HG02870 (cell line): ENCODE data around the gene PRDM9.
"Not testable (repeated sequence)": the region's sequence is repeated elsewhere in the genome, so short reads cannot be mapped to it uniquely, and the experiment has no call there.

ENCODE experiments used
- ATAC-seq: cut with Tn5 transposase; IDR thresholded peaks from one replicate; pipeline ENCODE4 v1.9.1; 2021; ENCODE audit warnings: mild to moderate bottlenecking, moderate library complexity; ENCODE audit not compliant: unreplicated experiment

Gene PRDM9

DNA sequence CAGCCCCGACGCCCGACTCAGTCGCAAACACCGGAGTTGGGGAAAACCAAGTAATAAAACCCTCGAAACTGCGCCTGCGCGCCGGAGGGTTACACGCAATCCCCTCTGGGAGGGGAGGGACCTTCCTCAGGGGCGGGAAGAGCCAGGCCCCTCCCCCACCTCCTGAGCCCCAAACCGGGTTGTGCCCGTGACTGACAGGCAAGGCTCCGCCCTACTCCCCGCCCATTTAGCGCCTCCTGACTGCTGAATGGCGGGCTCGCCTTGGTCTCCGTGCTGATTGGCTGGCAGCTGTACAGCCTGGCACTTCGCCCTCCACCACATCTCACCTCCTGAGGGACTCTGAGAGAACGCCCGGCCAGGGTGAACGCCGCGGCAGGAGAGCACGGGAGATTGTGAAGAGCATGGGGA is at the start of gene PRDM9:
Gene PRDM9, plus strand, starts transcription at position 332 of the 408 bp plus-strand sequence. CDS start 1,425 bp downstream, outside the sequence.
- no peak for ATAC-seq

DNA sequence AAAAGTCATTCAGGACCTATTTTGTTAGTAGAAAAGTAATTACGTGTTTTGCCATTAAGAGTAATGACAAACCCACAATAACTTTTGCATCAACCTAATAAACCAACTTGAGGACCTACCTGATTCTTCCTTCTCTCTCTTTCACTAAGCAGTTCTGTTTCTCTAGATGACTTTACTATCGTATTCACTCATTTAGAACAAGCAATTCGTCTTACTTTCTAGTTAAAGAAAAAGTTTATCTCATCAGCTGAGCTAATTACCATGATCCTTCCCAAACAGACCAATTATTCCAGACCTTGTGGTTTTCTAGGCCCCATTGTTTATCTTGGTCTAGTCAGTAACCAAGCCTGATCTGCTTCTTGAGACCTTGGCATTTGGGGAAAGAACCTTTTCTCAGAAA is 49.6 kb upstream of the PRDM9 start:
- no peak for ATAC-seq

DNA sequence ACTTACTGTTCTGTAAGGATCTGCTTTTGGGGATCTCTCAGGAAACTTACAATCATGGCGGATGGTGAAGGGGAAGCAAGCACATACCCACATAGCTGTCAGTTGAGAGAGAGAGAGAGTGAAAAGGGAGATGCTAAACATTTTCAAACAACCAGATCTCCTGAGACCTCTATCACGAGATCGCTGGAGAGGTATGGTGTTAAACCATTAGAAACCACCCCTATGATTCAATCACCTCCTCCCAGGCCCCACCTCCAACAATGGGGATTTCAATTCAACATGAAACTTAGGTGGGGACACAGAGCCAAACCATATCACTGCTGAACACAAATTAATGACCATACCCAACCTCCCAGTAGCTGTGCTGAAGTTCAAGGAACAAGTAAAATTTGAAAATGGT is 48.2 kb upstream of the PRDM9 start:
- no peak for ATAC-seq

GRCh38 chr5:23461576-23461975 is 45.8 kb upstream of the PRDM9 start:
- no peak for ATAC-seq

DNA sequence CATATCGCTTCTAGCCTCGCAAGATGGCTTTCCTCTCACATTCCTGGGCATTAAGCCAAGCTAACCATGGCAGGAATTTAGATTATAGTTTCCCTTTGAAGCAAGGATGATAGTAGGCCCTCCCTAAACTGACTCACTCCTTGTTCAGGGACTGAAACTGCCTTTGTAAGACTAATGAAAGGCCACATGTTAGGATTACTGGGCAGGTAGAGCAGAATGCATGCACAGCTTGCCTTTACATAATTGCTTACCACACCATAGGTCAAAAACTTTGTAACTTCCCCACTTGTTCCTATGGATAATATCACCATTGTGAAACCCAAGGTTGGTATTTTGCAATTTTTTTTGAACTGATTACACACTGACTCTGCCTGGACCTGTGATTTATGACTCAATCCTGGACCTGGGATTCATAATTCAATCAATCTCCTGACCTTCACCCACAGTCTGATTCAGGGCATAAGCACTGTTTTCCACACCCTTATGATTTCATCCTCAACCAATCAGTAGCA is 41.0 kb upstream of the PRDM9 start:
- ATAC-seq, result no peak

- no peak for ATAC-seq
These were observed 38.8 kb upstream of the PRDM9 start for GRCh38 chr5:23468658-23469057.

GRCh38 chr5:23473915-23474314 is 33.5 kb upstream of the PRDM9 start:
- ATAC-seq, result no peak

DNA sequence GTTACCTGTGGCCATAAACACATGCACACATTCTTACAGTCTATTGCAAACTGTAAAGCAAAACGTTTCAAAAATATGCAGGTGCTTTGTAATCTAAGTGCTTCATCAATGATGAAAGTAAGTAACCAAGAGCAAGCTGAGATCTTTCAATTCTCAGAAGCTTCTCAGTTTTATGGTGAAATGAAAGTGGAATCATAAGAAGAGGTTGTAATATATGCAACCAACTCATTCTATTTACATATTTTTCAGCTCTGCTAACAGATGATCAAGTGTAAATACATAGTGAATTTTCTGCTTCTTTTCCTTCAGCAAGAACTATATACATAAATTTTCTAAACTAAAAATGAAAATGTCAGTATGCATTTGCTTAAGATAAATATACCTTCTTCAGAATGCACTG is 33.1 kb upstream of the PRDM9 start:
- no peak for ATAC-seq

- no peak for ATAC-seq
These were observed 30.8 kb upstream of the PRDM9 start for GRCh38 chr5:23476580-23476979.

DNA sequence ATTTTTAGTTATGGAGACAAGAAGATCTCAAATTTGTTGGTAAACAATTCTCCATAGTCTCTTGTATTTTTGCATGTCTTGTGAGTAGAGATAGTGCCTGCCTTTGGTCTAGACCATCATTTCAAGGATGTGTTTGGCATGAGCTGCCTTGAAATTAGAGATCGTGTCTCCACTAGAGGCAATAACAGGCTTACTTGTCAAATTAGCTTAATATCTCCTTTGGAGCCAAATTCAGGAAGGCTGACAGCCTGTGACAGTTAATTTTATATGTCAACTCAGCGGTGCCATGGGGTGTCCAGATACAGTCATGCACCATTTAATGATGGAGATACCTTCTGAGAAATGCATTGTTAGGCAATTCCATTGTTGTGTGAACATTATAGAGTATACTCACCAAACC is 24.8 kb upstream of the PRDM9 start:
- no peak for ATAC-seq

GRCh38 chr5:23483090-23483489 is 24.3 kb upstream of the PRDM9 start:
- ATAC-seq, result no peak

GRCh38 chr5:23484096-23484495 is 23.3 kb upstream of the PRDM9 start:
- ATAC-seq, result no peak

DNA sequence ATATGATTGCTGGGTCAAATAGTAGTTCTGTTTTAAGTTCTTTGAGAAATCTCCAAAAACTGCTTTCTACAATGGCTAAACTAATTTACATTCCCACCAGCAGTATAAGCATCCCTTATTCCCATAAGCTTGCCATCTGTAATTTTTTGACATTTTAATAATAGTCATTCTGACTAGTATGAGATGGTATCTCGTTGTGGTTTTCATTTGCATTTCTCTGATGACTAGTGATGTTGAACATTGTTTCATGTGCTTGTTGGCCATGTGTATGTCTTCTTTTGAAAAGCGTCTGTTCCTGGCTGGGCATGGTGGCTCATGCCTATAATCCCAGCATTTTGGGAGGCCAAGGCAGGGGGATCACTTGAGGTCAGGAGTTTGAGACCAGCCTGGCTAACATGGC is 21.2 kb upstream of the PRDM9 start:
- ATAC-seq, result not testable (repeated sequence)

DNA sequence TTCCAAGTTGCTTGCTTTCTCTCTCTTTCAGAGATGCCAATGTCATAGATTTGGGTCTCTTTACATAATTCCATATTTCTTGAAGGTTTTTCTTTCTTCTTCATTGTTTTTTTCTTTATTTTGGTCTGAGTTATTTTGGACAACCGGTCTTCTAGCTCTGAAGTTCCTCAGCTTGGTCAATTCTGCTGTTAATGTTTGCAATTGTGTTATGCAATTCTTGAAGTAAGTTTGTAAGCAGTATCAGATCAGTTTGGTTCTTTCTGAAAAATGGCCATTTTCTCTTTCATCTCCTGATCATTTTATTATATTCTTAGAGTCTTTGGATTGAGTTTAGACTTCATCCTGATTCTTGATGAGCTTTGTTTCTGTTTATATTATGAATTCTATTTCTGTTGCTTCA is 16.4 kb upstream of the PRDM9 start:
- ATAC-seq, result no peak

- ATAC-seq, result no peak
These were observed 12.9 kb upstream of the PRDM9 start for GRCh38 chr5:23494558-23494957.

DNA sequence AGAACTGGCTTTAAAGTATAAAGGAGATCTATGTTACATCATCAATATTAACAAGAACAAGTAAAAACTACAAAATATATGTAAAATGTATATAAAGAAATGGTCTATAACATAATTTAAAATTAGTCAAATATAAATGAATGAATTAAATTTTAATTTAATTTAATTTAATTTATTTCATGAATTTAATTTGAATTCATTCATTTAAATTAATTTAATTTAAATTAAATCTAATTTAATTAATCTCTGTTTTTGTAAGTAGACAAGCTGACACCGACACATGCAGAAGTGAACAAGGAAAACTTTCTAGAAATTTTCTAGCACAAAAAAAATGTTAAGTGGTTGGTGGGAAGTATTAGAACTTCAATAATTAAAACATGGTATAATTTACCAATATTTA is 10.8 kb upstream of the PRDM9 start:
- ATAC-seq, result no peak

GRCh38 chr5:23506329-23507236 is 826 bp upstream of the PRDM9 start:
- no peak for ATAC-seq

DNA sequence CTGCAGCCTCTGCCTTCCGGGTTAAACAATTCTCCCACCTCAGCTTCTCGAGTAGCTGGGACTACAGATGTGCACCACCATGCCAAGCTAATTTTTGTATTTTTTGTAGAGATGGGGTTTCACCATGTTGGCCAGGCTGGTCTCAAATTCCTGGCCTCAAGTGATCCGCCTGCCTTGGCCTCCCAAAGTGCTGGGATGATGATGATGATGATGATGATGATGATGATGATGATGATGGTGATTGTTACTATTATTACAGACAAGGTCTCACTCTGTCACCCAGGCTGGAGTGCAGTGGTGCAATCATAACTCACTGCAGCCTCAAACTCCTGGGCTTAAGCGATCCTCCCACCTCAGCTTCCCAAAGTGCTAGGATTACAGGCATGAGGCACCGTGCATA is 3.0 kb downstream of the PRDM9 start:
- ATAC-seq, result not testable (repeated sequence)

- ATAC-seq, result no peak
These were observed 15.1 kb downstream of the PRDM9 start for GRCh38 chr5:23522553-23522952.

GRCh38 chr5:23523031-23523430 is 15.6 kb downstream of the PRDM9 start:
- ATAC-seq, result no peak

GRCh38 chr5:23523998-23524397 is 16.6 kb downstream of the PRDM9 start:
- ATAC-seq, result no peak

- no peak for ATAC-seq
These were observed 18.3 kb downstream of the PRDM9 start for GRCh38 chr5:23525751-23526150.

DNA sequence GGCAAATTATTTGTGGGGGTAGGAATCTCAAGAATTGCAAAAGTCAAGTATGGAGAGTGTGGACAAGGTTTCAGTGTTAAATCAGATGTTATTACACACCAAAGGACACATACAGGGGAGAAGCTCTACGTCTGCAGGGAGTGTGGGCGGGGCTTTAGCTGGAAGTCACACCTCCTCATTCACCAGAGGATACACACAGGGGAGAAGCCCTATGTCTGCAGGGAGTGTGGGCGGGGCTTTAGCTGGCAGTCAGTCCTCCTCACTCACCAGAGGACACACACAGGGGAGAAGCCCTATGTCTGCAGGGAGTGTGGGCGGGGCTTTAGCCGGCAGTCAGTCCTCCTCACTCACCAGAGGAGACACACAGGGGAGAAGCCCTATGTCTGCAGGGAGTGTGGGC is 19.2 kb downstream of the PRDM9 start:
- not testable (repeated sequence) for ATAC-seq
